GM21723 (cell line): ENCODE measurements around the gene RPL4.
"Not testable (repeated sequence)": the region's sequence is repeated elsewhere in the genome, so short reads cannot be mapped to it uniquely, and the experiment has no call there.

Source experiments
- ATAC-seq: cut with Tn5 transposase; IDR thresholded peaks from one replicate; pipeline ENCODE4 v1.9.1; 2021; ENCODE audit warnings: mild to moderate bottlenecking, moderate library complexity; ENCODE audit not compliant: unreplicated experiment

Gene RPL4

DNA sequence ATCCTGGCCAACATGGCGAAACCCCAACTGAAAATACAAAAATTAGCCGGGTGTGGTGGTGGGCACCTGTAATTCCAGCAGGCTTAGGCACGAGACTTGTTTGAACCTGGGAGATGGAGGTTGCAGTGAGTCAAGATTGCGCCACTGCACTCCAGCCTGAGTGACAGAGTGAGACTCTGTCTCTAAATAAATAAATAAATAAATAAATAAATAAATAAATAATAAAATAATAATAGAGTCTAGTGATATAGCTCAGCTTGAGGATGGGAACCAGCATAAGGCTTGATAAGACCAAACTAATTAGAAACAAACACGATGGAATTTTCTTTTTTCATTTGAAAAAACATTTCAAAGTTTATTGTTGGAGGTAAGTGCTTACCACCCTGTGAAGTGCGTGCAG is 43.4 kb downstream of the RPL4 start:
- ATAC-seq: not testable (repeated sequence)

DNA sequence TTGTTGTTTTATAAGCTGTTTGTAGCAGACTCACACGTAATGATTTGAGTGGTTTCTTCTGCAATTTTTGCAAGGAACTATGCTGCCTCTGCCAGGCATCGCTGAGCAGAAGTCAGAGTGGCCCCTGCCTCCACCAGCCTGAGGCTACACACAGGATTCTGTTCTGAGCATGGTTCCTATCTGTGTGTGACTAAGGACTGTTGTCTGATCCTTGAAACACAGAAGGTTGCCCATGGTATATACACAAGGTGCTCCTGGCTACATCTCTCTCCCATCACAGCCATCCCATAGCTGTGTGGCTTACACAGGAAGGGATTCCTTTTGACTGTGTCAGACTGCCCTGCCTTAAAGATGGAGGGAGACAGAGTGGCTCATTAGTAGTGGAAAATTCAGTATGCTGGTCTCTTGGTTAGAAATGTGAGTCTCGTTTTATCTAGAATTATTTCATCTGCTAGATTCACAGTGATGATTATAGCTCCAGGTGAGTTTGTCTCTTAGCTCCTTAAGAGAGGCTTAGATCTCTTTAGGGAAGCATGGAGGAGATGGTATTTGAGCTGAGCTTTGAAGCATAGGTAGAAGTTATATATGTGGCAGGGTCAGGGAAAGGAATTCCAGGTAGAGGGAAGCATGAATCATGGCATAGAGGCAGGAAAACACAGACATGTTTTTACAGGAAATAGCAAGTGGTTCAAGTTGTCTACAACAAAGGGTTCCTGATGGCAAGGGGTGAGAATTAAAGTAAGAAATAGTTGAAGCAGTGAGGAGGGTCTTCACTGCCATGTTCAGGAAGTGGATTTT is 44.6 kb downstream of the RPL4 start:
- no peak for ATAC-seq

- no peak for ATAC-seq
Observed at GRCh38 chr15:66456211-66456610, 48.4 kb downstream of the RPL4 start.

DNA sequence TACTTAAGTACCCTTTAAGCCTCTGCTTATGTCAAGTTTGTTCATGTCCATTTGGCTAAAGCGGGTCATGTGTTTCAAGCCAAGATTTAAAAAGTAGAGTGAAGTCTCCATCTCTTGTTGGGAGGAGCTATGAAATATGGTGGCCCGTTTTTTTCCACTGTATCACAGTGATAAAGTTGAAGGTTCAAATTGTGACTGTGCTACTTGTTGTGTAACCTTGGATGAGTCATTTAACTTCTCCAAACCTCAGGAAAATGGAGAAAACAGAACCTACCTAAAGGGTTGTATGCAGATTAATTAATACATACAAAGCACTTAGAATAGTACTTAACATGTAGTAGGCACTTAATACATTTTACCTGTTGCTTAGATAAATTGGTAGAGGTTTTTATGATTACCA is 50.5 kb downstream of the RPL4 start:
- no peak for ATAC-seq

GRCh38 chr15:66452971-66453580 is 51.6 kb downstream of the RPL4 start:
- ATAC-seq: no peak

DNA sequence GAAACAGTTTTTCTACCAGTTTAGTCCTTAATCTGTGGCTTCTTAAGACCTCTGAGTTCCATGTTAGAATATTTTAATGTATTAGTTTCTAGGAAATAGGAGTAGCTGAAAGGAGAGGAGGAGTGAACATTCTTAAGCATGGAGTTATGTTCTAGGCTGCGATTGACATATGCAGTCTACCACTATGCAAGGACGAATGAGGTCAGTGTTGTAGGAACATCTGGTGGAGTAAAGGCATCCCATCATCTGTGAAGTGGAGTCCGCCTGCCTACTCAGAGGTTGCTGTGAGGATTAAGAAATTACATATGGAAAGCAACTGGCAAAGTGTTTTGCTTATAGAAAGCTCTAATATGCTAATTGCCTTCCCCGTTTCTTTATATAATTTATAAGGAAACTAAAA is 52.2 kb downstream of the RPL4 start:
- ATAC-seq: no peak
